Measurements from ENCODE around the gene FIGN.

GRCh38 chr2:163659224-163659623 lies 76.6 kb downstream of the FIGN start:
- TF ChIP-seq ZBTB33 (IDR thresholded peaks at IDR 0.05; ENCODE audit: extremely low read depth, insufficient replicate concordance, low read length): no peak
- TF ChIP-seq, protein P1, sequence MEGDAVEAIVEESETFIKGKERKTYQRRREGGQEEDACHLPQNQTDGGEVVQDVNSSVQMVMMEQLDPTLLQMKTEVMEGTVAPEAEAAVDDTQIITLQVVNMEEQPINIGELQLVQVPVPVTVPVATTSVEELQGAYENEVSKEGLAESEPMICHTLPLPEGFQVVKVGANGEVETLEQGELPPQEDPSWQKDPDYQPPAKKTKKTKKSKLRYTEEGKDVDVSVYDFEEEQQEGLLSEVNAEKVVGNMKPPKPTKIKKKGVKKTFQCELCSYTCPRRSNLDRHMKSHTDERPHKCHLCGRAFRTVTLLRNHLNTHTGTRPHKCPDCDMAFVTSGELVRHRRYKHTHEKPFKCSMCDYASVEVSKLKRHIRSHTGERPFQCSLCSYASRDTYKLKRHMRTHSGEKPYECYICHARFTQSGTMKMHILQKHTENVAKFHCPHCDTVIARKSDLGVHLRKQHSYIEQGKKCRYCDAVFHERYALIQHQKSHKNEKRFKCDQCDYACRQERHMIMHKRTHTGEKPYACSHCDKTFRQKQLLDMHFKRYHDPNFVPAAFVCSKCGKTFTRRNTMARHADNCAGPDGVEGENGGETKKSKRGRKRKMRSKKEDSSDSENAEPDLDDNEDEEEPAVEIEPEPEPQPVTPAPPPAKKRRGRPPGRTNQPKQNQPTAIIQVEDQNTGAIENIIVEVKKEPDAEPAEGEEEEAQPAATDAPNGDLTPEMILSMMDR (IDR thresholded peaks at IDR 0.05 in 2 of 3, conservative IDR thresholded peaks at IDR 0.05 in 1 of 3; ENCODE audit: borderline replicate concordance in 1 of 3, insufficient read depth in 1 of 3, low read depth in 2 of 3, low read length in 2 of 3): no peak

All from HCT116 (cell line).